K562 (cell line): ENCODE measurements around the gene RAX. TPM values are rescaled to one million over a fixed set of nuclear protein-coding genes. Genes with fewer than 3 reads are reported as not detected.

Experiments used
- ATAC-seq: fragments of 200-7000 bp; cut with Tn5 transposase; 3 replicates; pipeline ENCODE4 v1.9.1; 2020; ENCODE audit warnings: moderate library complexity
- BruUV-seq: library from RNA; stranded (reverse); fragments of 400-500 nt; replicated peaks from 2 replicates; lab custom pipeline; 2021; lab: Mats Ljungman, UMichigan
- CTCF ChIA-PET: fragments of 300-600 bp; formaldehyde crosslinking; extraction: SDS; loops from one replicate; lab custom pipeline; 2021; ENCODE audit warnings: low intra/inter-chr PET ratio; lab: Yijun Ruan, JAX
- POLR2A ChIA-PET: fragments of 300-600, 350-650 bp; sonication (Branson Sonifier 250); formaldehyde crosslinking; extraction: SDS; loops from one replicate; lab custom pipeline; 2021; ENCODE audit warnings: antibody characterized with exemption, inconsistent platforms; lab: Yijun Ruan, JAX
- DNase-seq, 4 experiments: peaks; one replicate each; pipeline versions ENCODE4 v3.0.0 to v3.0.0-alpha.2; 2011 to 2018; ENCODE audit warnings: low spot score in 3 of 4, mixed read lengths in 3 of 4; ENCODE audit errors: extremely low read depth in 1 of 4
- FAIRE-seq: peaks from 2 replicates; lab custom pipeline; 2011; peaks lifted over from hg19 to GRCh38; lab: Jason Lieb, UNC
- H2AFZ ChIP-seq: 2 replicates; pipeline ENCODE4 v1.6.0; 2011; ENCODE audit warnings: low read depth, low read length, control low read depth, inconsistent platforms
- H3K27ac ChIP-seq: fragments of 200-600 bp; 3 replicates; pipeline ENCODE4 v1.8.0; 2011; ENCODE audit warnings: low read depth, mild to moderate bottlenecking, control low read depth, inconsistent platforms, low read length, moderate library complexity, mixed read lengths; ENCODE audit errors: extremely low read depth
- H3K27me3 ChIP-seq, 2 experiments: fragments of 300-600 bp in 1 of 2; 2 replicates in 1 of 2; 3 replicates in 1 of 2; pipeline versions ENCODE4 v1.6.0 to v1.8.0; 2011; ENCODE audit warnings: inconsistent platforms in 2 of 2, low read length in 2 of 2, mild to moderate bottlenecking in 1 of 2, mixed read lengths in 1 of 2, moderate library complexity in 1 of 2; ENCODE audit not compliant: control insufficient read depth in 2 of 2, insufficient read depth in 2 of 2
- H3K36me3 ChIP-seq: fragments of 300-600 bp; 3 replicates; pipeline ENCODE4 v1.8.0; 2011; ENCODE audit warnings: mild to moderate bottlenecking, low read length, inconsistent platforms; ENCODE audit not compliant: control insufficient read depth, insufficient read depth
- H3K4me1 ChIP-seq, 2 experiments: fragments of 200-600 bp in 1 of 2; replicated peaks in 1 of 2; 2 replicates in 1 of 2; 3 replicates in 1 of 2; pipeline versions ENCODE4 v1.5.1 to v1.8.0; 2011; ENCODE audit warnings: inconsistent platforms in 2 of 2, low read length in 2 of 2, mild to moderate bottlenecking in 1 of 2, mixed read lengths in 1 of 2, moderate library complexity in 1 of 2; ENCODE audit not compliant: control insufficient read depth in 2 of 2, insufficient read depth in 2 of 2
- H3K4me2 ChIP-seq: 2 replicates; pipeline ENCODE4 v1.6.1; 2011; ENCODE audit warnings: low read length, control low read depth, inconsistent platforms, mixed read lengths; ENCODE audit not compliant: insufficient read depth
- H3K4me3 ChIP-seq: fragments of 200-600 bp; sonication (generic), shearing (Covaris generic); 2 replicates; pipeline ENCODE4 v1.5.1; 2016; ENCODE audit warnings: control low read depth, inconsistent platforms
- H3K79me2 ChIP-seq: fragments of 200-600 bp; 3 replicates; pipeline ENCODE4 v1.8.0; 2011; ENCODE audit warnings: low read length, inconsistent platforms; ENCODE audit not compliant: control insufficient read depth, insufficient read depth
- H3K9ac ChIP-seq, 2 experiments: 2 replicates each; pipeline versions ENCODE4 v1.6.0 to v1.6.1; 2011; ENCODE audit warnings: low read depth in 2 of 2, low read length in 2 of 2, control low read depth in 1 of 2, inconsistent platforms in 1 of 2, mild to moderate bottlenecking in 1 of 2, mixed read lengths in 1 of 2; ENCODE audit not compliant: insufficient read depth in 1 of 2
- H3K9me1 ChIP-seq: one replicate; pipeline ENCODE4 v1.6.0; 2011; ENCODE audit warnings: inconsistent platforms, mild to moderate bottlenecking, low read length, moderate library complexity; ENCODE audit not compliant: control insufficient read depth, insufficient read depth
- H3K9me3 ChIP-seq: replicated peaks from 2 replicates; pipeline ENCODE4 v1.5.1; 2011; ENCODE audit warnings: low read depth, low read length, inconsistent platforms; ENCODE audit not compliant: control insufficient read depth, insufficient read depth
- H4K20me1 ChIP-seq: replicated peaks from 2 replicates; pipeline ENCODE4 v1.6.1; 2011; ENCODE audit warnings: low read length, inconsistent platforms, mixed read lengths; ENCODE audit not compliant: control insufficient read depth, insufficient read depth
- ATF1 ChIP-seq, 2 experiments: fragments of 450-650 bp in 1 of 2; IDR thresholded peaks; 2 replicates each; pipeline ENCODE4 v1.6.1; 2016; ENCODE audit warnings: missing compliant biosample characterization in 1 of 2, missing genetic modification characterization in 1 of 2
- CHD1 ChIP-seq: fragments of 200-600 bp; sonication (generic); IDR thresholded peaks from one replicate; pipeline ENCODE4 v1.6.1; 2012; ENCODE audit warnings: mild to moderate bottlenecking, moderate library complexity, low read length, inconsistent platforms
- ETV6 ChIP-seq, 3 experiments: fragments of 150-350 bp in 1 of 3; sonication (generic) in 1 of 3; formaldehyde crosslinking in 1 of 3; IDR thresholded peaks; 2 replicates each; pipeline versions ENCODE4 v1.6.1 to v1.8.0; 2014 to 2022; ENCODE audit warnings: borderline replicate concordance in 2 of 3, low read depth in 2 of 3, antibody characterized with exemption in 1 of 3, low read length in 1 of 3, mild to moderate bottlenecking in 1 of 3, missing genetic modification reagents in 1 of 3
- MED1 ChIP-seq: sonication (generic); formaldehyde crosslinking; IDR thresholded peaks from 2 replicates; pipeline ENCODE4 v1.8.1; 2023; ENCODE audit warnings: missing genetic modification reagents, borderline replicate concordance
- MEF2D ChIP-seq: conservative IDR thresholded peaks from 2 replicates; pipeline ENCODE4 v1.6.1; 2016; ENCODE audit warnings: low read depth, missing genetic modification characterization, missing compliant biosample characterization
- SMAD4 ChIP-seq: fragments of 250-450 bp; sonication (Bioruptor Pico); conservative IDR thresholded peaks from 2 replicates; pipeline ENCODE4 v1.8.0; 2021; ENCODE audit warnings: inconsistent platforms, mild to moderate bottlenecking, moderate library complexity
- TAF7 ChIP-seq: fragments of 450-650 bp; IDR thresholded peaks from 2 replicates; pipeline ENCODE4 v1.6.1; 2016; ENCODE audit warnings: missing genetic modification characterization, missing compliant biosample characterization
- THAP12 ChIP-seq: fragments of 250-450 bp; sonication (Bioruptor Pico); IDR thresholded peaks from 2 replicates; pipeline ENCODE4 v1.9.0; 2021; ENCODE audit warnings: mild to moderate bottlenecking, inconsistent platforms
- UBTF ChIP-seq, 2 experiments: IDR thresholded peaks; 2 replicates each; pipeline ENCODE4 v1.6.1; 2012; ENCODE audit warnings: improper control_type of control experiment in 2 of 2, low read depth in 2 of 2, low read length in 2 of 2, borderline replicate concordance in 1 of 2
- ZBTB7A ChIP-seq: IDR thresholded peaks from 2 replicates; pipeline ENCODE4 v1.6.1; 2011; ENCODE audit warnings: low read depth, mild to moderate bottlenecking, low read length, moderate library complexity, borderline replicate concordance; ENCODE audit not compliant: control insufficient read depth
- ZBTB8A ChIP-seq: fragments of 450-650 bp; IDR thresholded peaks from 2 replicates; pipeline ENCODE4 v1.6.1; 2018; ENCODE audit warnings: mild to moderate bottlenecking, moderate library complexity; ENCODE audit not compliant: partially characterized antibody
- ZFX ChIP-seq: sonication (generic); formaldehyde crosslinking; IDR thresholded peaks from 2 replicates; pipeline ENCODE4 v1.8.0; 2022; ENCODE audit warnings: mild to moderate bottlenecking, missing genetic modification reagents, moderate library complexity
- ZNF232 ChIP-seq: sonication (generic); formaldehyde crosslinking; IDR thresholded peaks from 2 replicates; pipeline ENCODE4 v1.8.0; 2022; ENCODE audit warnings: mild to moderate bottlenecking, missing genetic modification reagents
- ZNF395 ChIP-seq: fragments of 200-800 bp; sonication (Bioruptor generic); IDR thresholded peaks from 2 replicates; pipeline ENCODE4 v1.6.1; 2017; ENCODE audit warnings: missing genetic modification characterization, missing compliant biosample characterization
- WGBS: fragments of 100-300 bp; shearing (Covaris generic); methylation state at CpG from one replicate; pipeline ENCODE4 v1.1.6; 2016; ENCODE audit warnings: low coverage, mixed read lengths; ENCODE audit not compliant: insufficient coverage; ENCODE audit errors: missing lambda C conversion rate; 5-methylcytosine and 5-hydroxymethylcytosine counted together
- in situ Hi-C: fragments of 300-500 bp; cut with MboI; formaldehyde crosslinking; loops from 4 replicates; pipeline ENCODE4 v1.15.0; 2018; ENCODE audit warnings: inconsistent platforms, mixed read lengths
- intact Hi-C: fragments of 100-400 bp; cut with micrococcal nuclease; formaldehyde crosslinking; loops from 2 replicates; pipeline ENCODE4 v1.14.2; 2022
- polyA plus RNA-seq, 8 experiments: library from polyadenylated mRNA; depleted of rRNA in 4 of 8; stranded (reverse) in 5 of 8; unstranded in 3 of 8; fragments of >200 nt; fragmentation: Nextera tagmentation in 2 of 8; fragmentation: Illumina TruSeq in 1 of 8; extraction: Ambion mirVana in 2 of 8; extraction: Trizol in 1 of 8; gene quantifications; 2 replicates each; pipeline versions ENCODE4 v1.2.1 to v1.2.3, GENCODE V29; 2011 to 2014; ENCODE audit warnings: inconsistent platforms in 1 of 8, missing spikeins in 1 of 8
- total RNA-seq, 7 experiments: library from RNA; depleted of rRNA in 6 of 7; stranded (reverse); fragments of >200 nt in 6 of 7; fragmentation: Illumina TruSeq in 2 of 7; extraction: Trizol in 2 of 7; gene quantifications; 2 replicates each; pipeline versions ENCODE4 v1.2.1 to v1.2.3, GENCODE V29; 2011 to 2021; ENCODE audit warnings: low replicate concordance in 1 of 7

Gene RAX
- total and polyA plus RNA-seq, 9 of the 15 experiments (the other 6 are each of a cell fraction or from before 2014, with no cell fraction given) = not detected

GRCh38 chr18:59279722-59280121 lies 6.5 kb upstream of the RAX start (continued):
- TF ChIP-seq ZFX (CRISPR knock-in tag) = no peak
- TF ChIP-seq, all 486 proteins: peak for 0

GRCh38 chr18:59279193-59279592 lies 5.9 kb upstream of the RAX start:
- H3K4me3 ChIP-seq = no peak overlapping the region
- ChIA-PET CTCF (interaction anchor here (0.7 kb wide), 1 partner anchor 31 kb away, joined by 5 read pairs; no protein-coding TSS in a partner anchor), POLR2A (no interaction called here)
- DNase-seq (no peak), ATAC-seq (no peak), FAIRE-seq (no peak)
- WGBS = 4% methylated on average over 3 of the region's 3 CpGs
- peaks cover 0 to under 1% of the 10 kb centered on the region in 2 experiments; a peak in 1 of 5 replicates for H3K4me1 ChIP-seq
- no peaks in the 10 kb centered on the region for H3K79me2 ChIP-seq
- no peaks in the 10 kb centered on the region for H3K9me1 ChIP-seq
- no peaks in the 10 kb centered on the region for H3K36me3 ChIP-seq
- H2AFZ ChIP-seq = no peak overlapping the region
- H3K9me3 ChIP-seq = no peaks in the 10 kb centered on the region
- H3K4me2 ChIP-seq = no peak overlapping the region
- peaks cover 3 to 19% of the 10 kb centered on the region in 2 experiments; a peak in 2 of 5 replicates for H3K27me3 ChIP-seq
- intact Hi-C loops (no loop called here), in situ Hi-C loops (no loop called here)
- no peaks in the 10 kb centered on the region for H4K20me1 ChIP-seq
- no peak overlapping the region for H3K9ac ChIP-seq
- H3K27ac ChIP-seq = no peak overlapping the region
- no TSS peak for BruUV-seq
- TF ChIP-seq UBTF (IDR thresholded peaks at IDR 0.05; ENCODE audit: borderline replicate concordance in 1 of 2, low read depth in 2 of 2, low read length in 2 of 2) (no peak), ZNF232 (CRISPR knock-in tag) (no peak), MEF2D (tag) (no peak), ETV6 (IDR thresholded peaks at IDR 0.05; ENCODE audit: borderline replicate concordance in 1 of 2, low read depth in 2 of 2, low read length in 1 of 2) (no peak), ETV6 (CRISPR knock-in tag; IDR thresholded peaks at IDR 0.05; ENCODE audit: borderline replicate concordance) (no peak), ATF1 (CRISPR knock-in tag; IDR thresholded peaks at IDR 0.05) (no peak), ATF1 (tag; IDR thresholded peaks at IDR 0.05) (no peak), ZNF395 (CRISPR knock-in tag) (no peak), CHD1 (no peak), MED1 (no peak), ZBTB8A (no peak), SMAD4 (CRISPR knock-in tag) (no peak), ZBTB7A (no peak), TAF7 (tag) (no peak), THAP12 (CRISPR knock-in tag) (no peak)
